DMS79 treated with DMSO at 0.1 percent for 48 hours (cell line): ENCODE data around the gene PLPP6.

Experiments
- DNase-seq: peaks from one replicate; lab custom pipeline; 2025; lab: John Stamatoyannopoulos, UW

Gene PLPP6

DNA sequence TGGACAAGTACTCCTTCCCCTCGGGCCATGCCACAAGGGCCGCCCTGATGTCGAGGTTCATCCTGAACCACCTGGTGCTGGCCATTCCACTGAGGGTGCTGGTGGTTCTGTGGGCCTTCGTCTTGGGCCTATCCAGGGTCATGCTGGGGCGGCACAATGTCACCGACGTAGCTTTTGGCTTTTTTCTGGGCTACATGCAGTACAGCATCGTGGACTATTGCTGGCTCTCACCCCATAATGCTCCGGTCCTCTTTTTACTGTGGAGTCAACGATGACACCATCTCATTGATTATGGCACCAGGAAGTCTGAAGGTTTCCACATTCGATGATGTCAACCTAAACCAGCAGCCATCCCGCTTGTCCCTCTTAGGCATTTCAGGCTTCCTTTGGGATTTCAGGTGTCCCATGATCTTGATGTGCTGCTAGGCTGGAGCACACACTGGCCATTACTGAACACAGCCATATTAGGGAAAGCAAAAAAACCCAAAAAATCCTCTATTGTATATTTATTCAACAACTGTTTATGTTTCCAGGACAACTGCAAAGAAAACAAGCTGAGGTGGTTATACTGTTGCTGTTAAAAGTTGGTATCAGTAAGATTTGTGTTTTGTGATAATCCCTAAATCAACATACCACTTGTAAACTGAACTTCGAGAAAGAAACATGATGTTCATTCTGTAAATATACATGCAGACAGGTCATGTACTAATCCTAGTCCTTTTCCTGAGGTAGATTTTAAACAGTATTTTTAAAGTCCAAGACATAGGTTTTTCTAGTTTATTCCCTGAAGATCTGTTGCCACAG, 1.1 kb downstream of the PLPP6 start:
- no peak for DNase-seq

DNA sequence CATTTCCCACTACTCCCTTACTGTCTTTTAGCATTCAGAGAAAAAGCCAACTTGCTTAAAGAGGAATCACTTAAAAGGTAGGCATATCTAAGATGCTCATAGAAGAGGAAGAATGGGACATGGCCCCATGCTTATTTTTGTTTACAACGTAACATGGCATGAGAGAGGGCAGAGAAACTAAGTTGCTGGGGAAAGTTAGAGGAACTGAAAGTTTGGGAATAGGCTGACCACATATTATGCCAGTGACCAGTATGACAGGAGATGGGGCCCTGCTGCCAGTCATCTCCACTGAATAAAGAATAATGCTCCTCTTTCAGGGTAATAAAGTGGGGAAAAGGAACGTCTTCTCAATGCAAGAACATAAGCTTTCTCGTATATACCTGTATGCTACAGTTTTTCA, 1.9 kb downstream of the PLPP6 start:
- DNase-seq = no peak

DNA sequence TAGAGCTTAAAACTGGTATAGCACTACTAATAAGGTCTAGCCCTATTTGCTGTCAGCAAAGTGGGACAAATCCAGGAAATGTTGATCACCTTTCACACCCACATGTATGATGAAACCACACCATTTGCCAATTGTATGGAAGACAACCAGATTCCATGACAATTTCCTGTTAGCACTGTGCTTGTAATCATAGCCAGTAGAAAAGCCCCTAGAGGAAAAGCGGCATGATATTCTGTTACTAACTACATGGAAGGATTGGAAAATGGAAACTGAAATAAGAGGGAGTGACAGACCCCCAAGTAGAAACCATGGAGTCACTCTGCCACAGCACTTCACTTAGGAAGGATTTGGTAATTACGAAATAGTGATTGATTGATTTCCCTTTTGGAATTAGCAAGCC, 3.3 kb downstream of the PLPP6 start:
- peak; percentile 39 for DNase-seq

DNA sequence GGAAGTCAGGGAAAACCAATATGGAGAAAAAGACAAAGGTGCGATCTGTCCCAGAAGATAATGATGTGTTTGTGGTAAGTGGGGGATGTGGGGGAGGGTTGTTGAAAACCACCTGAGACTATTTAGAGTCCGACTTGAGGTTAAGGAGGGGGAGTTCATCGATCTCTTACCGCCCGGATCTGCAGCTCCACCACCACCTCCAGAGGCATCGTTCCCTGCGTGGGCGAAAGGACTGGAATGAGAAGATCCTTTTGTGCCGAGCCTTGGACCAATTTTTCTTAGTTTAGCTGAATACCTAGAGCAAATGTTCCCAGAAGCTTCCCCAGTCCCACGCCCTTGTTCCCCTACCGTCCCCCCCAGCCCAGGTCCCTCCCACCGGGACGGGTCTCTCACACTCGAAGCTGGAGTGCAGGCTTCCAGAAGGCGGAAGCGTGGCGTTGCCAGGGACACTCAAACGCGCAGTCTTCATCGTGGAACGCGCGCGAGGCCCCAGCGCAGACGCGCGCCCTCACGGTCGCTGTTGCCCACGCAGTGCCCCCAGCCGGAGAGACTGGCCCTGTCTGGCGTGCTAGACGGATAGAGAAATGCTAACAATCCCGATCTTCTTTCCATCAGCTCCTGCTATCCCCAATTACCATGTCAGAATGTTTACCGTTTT, 4.1 kb downstream of the PLPP6 start, which contains the start of gene SPATA6L:
Gene SPATA6L (minus strand): TSS at position 439 of the 658 bp plus-strand sequence. CDS start 230 bp downstream, at position 209.
- peak; percentile 68 for DNase-seq

DNA sequence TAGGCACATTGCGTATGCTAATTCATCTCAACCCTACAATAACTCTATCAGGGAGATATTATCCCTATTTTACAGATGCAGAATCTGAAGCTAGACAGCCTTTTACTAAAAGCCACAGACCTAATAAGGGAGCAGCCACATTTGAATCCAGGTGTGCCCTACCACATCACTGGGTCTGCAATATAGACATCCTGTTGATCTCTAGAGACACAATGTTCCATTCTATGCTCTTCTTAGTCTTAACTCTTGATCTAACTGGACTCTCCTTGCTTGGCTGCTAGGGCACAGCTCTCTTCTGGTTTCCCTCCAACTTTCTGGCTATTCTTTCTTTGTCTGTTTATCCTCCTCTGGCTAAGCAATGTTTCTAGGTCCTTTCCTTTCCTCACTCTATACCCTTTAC, 5.6 kb downstream of the PLPP6 start:
- no peak for DNase-seq

DNA sequence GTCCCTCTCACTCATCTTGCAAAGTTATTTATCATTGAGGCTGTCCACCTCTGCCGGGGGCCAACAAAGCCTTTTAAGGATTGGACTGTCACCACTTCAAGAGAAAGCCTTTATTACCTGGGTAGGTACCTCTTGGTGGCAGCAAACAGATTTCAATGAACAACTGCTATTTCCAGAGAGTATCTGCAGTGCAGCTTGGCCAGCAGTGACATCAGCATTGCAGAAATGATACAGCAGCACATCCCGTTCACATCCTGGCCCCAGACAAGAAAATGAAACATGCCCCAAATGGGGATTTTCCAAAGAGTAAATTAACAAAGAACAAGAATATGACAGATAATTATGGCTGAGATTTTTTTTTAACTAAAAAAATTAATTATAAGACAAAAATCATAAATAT, 6.5 kb downstream of the PLPP6 start:
- DNase-seq = no peak

DNA sequence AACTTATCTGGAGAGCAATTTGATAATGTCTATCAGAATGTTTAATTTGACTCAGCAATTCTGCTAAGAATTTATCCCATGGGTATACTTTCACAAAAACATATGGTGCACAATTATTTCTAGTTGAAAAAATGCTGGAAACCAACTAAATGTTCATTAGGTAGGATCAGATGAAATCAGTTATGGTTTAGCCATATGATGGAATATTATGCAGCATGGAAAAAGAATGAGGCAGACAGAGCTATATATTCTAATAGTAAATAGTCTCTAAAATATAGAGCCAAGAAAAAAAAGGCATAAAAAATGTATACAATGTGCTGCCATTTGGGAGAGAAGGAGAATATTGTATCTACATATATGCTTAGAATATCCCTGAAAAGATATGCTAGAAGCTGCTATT, 7.8 kb downstream of the PLPP6 start:
- no peak for DNase-seq

DNA sequence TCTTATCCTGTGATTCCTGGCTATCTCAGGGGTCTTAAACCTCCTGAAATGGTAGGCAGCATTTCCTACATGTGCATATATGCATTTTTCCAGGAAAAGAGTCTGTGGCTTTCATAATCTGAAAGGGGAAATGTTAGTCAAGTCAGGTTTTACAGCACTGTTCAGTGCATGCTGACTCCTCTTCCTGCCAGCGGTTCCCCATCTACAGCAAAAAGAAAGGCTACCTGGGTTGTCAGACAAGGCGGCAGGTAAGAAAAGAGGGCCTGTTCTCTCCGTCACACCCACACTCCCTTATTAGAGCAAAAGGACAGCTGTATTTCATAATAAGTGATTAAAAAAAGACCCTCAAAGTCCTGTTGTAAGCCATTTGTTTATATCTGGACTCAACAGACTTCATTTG, 8.5 kb downstream of the PLPP6 start:
- no peak for DNase-seq

DNA sequence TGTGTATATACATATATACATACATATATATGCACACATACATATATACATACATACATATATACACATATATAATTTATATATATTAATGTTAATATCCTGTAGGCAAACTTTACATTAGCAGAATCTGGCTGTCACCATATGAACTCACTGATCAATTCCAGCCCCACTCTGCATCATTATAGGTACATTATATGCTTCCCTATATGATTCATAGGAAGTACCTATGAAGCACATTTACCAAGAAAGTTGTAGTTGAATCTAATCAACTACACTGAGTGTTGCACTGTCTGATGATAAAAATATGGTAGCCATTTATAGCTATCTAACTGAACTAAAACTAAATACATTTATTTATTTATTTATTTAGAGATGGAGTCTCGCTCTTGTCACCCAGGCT, 9.6 kb downstream of the PLPP6 start:
- DNase-seq = no peak

DNA sequence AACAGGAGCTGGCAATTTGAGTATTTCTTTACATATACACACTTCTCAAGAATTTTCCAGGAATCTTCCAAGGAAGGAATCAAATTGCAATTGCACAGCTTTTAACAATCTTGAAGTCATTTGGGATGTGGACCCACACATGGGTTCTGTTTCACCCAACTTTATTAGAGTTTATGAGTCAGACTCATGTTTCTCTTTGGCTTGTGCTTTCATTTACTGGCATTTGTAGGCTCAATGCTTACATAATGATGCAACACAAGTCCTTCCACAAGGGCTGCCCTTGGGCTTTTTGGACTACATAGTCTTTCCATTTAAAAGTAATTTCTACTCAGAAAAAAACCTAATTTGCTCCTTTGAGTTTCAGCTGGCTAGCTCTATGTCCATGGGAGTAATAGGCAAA, 12.7 kb downstream of the PLPP6 start:
- no peak for DNase-seq

DNA sequence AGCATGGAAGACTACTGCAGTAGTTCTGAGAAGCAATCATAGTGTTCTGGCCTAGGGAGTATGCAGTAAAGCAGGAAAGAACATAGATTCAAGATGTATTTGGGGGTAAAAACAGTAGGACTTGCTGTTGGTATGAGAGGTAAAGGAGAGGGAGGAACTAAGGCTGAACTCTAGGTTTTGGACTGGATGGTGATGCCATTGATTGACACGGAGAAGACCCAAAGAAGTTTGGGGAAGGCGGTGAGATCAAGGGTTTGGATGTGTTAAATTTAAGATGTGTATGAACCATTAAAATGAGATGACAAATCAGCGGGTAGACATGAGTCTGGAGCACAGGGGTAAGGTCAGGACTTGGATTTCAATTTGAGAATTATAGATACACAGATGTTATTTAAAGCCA, 15.3 kb downstream of the PLPP6 start:
- DNase-seq = no peak

DNA sequence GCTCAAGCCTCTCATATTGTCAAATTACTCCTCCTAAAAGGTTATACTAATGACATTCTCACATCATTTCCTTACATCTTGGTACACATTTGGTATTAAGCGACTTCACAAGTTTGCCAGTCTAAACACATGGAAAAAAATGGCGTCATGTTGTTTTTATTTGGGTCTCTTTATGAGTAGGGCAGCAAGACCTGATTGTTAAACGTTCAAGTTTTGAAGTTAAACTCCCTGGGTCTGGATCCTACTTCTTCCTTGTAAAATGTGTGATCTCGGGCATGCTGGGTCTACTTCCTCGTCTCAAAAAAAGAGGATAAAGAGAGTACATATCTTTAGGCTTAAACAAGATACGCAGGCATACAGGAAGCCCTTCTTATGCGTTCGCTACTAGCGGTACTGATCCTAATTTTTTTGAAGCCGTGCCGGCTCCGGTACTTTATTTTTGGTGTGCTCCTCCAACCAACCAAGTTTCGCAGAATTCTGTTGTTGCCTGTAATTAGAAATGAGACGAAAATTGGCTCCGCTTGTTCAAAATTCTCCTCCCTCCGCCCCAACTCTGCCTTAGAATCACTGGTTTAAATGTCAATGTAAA, 16.7 kb downstream of the PLPP6 start:
- peak; percentile 66 for DNase-seq

DNA sequence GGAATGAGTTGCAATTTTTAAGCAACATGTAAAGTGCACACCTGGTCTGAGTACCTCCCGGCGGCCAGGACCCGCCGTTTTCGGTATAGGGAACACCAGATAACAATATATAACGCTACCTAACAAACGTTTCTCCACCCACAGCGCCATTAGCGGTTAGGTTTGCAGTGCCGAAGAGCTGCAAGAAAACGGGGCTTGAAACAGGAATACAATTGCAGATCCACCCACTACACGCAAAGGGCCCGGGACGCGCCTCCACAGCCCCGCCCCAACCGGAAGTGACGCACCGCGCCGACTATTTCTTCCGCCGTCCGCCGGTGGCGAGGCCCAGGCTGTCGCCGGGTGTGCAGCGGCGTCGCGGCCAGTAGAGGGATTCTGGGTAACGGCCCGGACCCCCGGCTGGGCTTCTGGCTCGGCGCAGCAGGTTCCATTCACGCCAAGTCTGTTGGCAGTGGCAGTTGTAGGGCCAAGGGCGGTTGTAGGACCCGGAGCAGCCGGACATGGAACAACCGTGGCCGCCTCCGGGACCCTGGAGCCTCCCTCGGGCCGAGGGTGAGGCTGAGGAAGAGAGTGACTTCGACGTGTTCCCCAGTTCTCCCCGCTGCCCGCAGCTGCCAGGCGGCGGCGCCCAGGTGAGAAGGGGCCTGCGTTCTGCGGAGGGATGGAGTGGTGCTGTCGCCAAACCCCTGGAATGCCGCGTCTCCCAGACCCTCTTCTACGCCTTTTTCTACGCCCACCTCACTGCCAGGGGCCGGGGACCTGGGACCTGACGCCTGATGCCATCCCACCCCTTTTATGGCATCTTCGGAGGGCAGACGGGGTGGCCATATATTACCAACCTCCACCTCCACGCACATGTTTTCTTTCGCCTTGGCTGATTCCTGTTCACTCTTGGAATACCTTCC, 17.4 kb downstream of the PLPP6 start, which contains the start of gene CDC37L1:
Gene CDC37L1 (plus strand): TSS at position 302 of the 905 bp plus-strand sequence. CDS start 199 bp downstream, at position 501.
- peak; percentile 92 for DNase-seq

DNA sequence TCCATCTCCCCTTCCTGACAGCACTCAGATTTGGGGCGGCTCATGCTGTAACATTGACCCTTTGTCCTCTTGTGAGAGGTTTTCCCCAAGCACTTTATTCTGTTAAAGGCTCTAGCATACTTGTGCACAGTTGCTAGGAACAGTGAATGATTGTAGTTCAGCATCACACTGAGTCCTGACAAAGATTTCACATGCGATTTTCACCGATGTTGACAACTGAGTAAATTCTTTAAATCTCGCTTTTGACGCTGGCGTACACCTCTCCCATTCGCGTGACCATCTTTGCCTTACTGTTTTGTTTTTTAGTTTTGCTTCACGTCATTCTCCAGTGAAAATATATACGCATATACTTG, 18.1 kb downstream of the PLPP6 start:
- DNase-seq = no peak

DNA sequence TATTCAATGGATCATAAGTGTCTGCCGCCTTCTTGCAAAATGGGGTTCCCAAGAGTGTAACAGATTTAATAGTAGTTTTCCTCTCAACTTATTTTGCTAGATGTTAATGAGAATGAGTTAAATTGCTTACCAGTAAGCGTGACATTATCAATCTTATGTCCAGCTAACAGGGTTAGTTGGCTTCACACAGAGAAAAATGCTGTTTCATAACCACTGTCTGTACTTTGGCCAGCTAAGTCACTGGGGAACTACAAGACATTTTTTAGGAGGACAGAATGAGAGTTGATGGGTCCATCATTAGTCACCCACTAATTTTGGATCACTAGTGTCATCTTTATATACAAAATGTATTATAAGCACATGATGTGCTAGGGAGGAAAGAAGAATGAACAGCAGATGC, 18.7 kb downstream of the PLPP6 start:
- no peak for DNase-seq

DNA sequence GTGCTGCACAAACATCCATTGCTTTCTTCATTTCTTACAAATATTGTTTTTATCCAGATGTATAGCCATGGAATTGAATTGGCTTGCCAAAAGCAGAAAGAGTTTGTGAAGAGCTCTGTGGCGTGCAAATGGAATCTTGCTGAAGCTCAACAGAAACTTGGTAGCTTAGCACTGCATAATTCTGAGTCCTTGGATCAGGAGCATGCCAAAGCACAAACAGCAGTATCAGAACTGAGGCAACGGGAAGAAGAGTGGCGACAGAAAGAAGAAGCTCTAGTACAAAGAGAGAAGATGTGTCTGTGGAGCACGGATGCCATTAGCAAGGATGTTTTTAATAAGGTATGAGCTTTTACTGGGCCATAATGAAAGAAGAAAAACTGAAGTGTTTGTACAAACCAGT, 22.7 kb downstream of the PLPP6 start:
- DNase-seq = no peak

DNA sequence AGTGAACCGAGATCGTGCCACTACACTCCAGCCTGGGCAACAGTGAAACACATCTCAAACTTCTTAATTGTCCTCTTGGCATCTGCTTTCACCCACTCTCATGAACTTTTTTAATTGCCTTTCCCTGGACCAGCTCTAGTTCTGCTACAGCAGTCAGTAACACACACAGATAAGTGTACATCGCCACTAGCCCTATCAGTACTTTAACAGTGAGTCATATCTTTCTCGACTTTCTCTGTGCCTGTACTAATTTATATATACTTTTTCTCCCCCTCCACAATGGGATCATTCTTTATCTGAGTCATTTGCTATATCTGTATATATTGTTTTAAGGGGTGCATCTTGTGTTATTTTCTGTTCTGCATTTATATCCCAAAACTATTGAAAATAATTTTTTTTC, 24.0 kb downstream of the PLPP6 start:
- no peak for DNase-seq

DNA sequence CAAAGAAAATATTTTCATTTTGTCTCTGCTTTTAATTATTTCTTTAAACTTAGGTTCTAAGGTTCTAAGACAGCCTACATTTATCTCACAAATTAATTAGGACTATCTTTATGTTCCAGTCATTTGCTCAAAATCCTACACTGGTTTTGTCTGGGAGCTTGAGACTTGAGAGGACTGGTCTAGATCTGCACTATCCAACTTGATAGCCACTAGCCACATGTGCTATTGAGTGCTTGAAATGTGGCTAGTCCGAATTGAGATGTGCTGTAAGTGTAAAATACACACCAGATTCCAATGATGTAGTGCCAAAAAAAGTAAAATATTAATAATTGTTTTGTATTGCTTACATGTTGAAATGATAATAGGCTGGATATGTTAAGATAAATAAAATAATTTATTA, 24.5 kb downstream of the PLPP6 start:
- DNase-seq = no peak

DNA sequence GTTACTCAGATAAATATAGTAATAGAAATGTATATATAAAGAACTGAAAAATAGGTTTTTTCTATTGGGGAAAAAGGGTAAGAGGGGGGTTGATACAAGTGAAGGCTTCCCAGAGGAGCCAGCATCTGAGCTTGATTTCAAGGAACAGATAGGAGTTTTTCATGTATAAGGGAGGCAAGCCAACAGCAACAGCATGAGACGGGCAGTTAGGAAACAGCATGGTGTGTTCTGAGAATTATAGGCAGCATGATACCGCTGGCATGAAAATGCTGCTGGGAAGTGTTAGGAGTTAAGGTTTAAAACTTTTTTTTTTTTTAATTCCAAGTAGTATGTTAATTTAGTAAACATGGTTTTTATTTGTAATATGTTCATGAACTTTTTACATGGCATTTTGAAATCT, 26.9 kb downstream of the PLPP6 start:
- no peak for DNase-seq

DNA sequence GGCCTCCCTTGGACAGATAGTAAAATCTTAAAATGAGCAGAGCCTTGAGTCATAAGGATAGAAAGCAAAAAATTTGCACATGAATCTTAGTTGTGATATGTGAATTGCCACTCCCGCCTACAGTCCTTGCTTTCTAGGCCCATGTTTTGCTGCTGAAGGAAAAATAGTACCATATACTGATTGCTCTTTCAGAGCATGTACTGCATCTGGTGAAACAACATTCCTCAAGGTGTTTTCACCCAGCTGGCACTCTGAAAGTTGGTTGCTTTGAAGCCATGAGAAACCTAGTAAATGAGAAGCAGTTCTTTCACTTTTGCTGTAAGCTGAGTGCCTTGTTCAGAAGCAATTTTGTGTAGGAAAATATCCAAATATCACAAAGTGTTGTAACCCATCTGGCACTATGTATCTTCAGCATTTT, 27.6 kb downstream of the PLPP6 start:
- DNase-seq = no peak

DNA sequence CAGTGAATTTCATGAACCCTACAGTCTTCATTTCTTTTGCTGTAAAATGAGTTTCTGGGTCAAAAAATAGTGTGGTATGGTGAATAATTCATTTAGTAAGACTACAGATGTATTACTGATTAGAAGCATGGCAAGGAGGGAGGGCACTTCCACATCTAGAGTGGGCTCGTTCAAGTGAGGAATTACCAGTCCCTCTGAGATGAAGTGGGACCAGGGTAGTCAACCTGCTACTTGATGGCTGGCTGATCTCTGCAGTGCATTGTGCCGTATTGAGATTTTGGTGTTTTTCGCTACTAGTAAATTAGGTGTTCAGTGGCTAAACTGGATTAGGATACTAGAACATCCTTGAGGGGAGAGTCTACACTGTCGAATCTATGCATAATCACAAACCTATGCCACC, 28.1 kb downstream of the PLPP6 start:
- no peak for DNase-seq

DNA sequence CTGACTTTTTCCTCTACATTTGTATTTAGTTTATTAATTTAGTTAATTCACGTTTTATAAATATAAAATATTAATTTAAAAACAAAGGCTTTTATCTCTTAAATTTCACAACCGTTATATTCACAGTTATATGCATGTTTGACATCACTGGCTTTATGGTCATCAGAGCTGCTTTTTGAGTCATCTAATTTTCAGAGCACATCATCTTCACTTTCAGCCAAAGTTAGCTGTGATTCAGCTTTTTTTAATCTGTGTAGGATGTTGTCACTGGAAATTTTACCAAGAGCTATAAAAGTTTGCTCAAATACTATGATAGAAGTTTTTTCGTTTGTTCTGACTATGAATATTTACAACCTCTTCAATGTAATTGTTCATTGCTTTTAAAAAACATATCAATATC, 29.7 kb downstream of the PLPP6 start:
- no peak for DNase-seq
